Superior temporal gyrus (tissue), 1 donor: ENCODE data around the gene TRAPPC2.
"Not testable (repeated sequence)": the region's sequence is repeated elsewhere in the genome, so short reads cannot be mapped to it uniquely, and the experiment has no call there.

Experiments
- DNase-seq: peaks from one replicate; pipeline ENCODE4 v3.0.0-alpha.2; 2016; ENCODE audit errors: extremely low spot score

TRAPPC2 gene

GRCh38 chrX:13698432-13698831 lies 36.0 kb downstream of the TRAPPC2 start:
- no peak for DNase-seq

GRCh38 chrX:13697976-13698375 lies 36.4 kb downstream of the TRAPPC2 start:
- no peak for DNase-seq

- DNase-seq = no peak
These were observed 37.0 kb downstream of the TRAPPC2 start for GRCh38 chrX:13697455-13697854.

- DNase-seq = no peak
These were observed 38.8 kb downstream of the TRAPPC2 start for GRCh38 chrX:13695601-13696115.

- no peak for DNase-seq
These were observed 39.4 kb downstream of the TRAPPC2 start for GRCh38 chrX:13694983-13695382.

- no peak for DNase-seq
These were observed 40.1 kb downstream of the TRAPPC2 start for GRCh38 chrX:13694359-13694758.

- peak; percentile 26 for DNase-seq
These were observed 41.0 kb downstream of the TRAPPC2 start for GRCh38 chrX:13693341-13693961.

- no peak for DNase-seq
These were observed 41.6 kb downstream of the TRAPPC2 start for GRCh38 chrX:13692771-13693231.

GRCh38 chrX:13691841-13692371 lies 42.5 kb downstream of the TRAPPC2 start:
- no peak for DNase-seq

GRCh38 chrX:13690836-13691235 lies 43.6 kb downstream of the TRAPPC2 start:
- DNase-seq = no peak

GRCh38 chrX:13689741-13690211 lies 44.6 kb downstream of the TRAPPC2 start:
- DNase-seq = peak; percentile 51

- no peak for DNase-seq
These were observed 45.3 kb downstream of the TRAPPC2 start, which contains the start of gene RAB9A for GRCh38 chrX:13688958-13689740. TSS of gene RAB9A (plus strand) at chrX:13689128. CDS start at chrX:13708747, 19,619 bp downstream.

- peak; percentile 51 for DNase-seq
These were observed 45.9 kb downstream of the TRAPPC2 start for GRCh38 chrX:13688384-13688957.

- DNase-seq = no peak
These were observed 47.2 kb downstream of the TRAPPC2 start for GRCh38 chrX:13687203-13687602.

GRCh38 chrX:13685126-13685763 lies 49.2 kb downstream of the TRAPPC2 start:
- DNase-seq = no peak

- no peak for DNase-seq
These were observed 50.1 kb downstream of the TRAPPC2 start for GRCh38 chrX:13684361-13684760.

GRCh38 chrX:13681595-13681994 lies 52.8 kb downstream of the TRAPPC2 start:
- DNase-seq = no peak

- not testable (repeated sequence) for DNase-seq
These were observed 54.7 kb downstream of the TRAPPC2 start for GRCh38 chrX:13679700-13680099.

- DNase-seq = no peak
These were observed 57.5 kb downstream of the TRAPPC2 start for GRCh38 chrX:13676885-13677284.

- DNase-seq = no peak
These were observed 61.4 kb downstream of the TRAPPC2 start for GRCh38 chrX:13673016-13673415.

- DNase-seq = no peak
These were observed 64.2 kb downstream of the TRAPPC2 start for GRCh38 chrX:13670197-13670596.

- not testable (repeated sequence) for DNase-seq
These were observed 64.7 kb downstream of the TRAPPC2 start for GRCh38 chrX:13669755-13670154.
